ENCODE data around the gene AMH.
"Not testable (repeated sequence)": the region's sequence is repeated elsewhere in the genome, so short reads cannot be mapped to it uniquely, and the experiment has no call there.

AMH gene

DNA sequence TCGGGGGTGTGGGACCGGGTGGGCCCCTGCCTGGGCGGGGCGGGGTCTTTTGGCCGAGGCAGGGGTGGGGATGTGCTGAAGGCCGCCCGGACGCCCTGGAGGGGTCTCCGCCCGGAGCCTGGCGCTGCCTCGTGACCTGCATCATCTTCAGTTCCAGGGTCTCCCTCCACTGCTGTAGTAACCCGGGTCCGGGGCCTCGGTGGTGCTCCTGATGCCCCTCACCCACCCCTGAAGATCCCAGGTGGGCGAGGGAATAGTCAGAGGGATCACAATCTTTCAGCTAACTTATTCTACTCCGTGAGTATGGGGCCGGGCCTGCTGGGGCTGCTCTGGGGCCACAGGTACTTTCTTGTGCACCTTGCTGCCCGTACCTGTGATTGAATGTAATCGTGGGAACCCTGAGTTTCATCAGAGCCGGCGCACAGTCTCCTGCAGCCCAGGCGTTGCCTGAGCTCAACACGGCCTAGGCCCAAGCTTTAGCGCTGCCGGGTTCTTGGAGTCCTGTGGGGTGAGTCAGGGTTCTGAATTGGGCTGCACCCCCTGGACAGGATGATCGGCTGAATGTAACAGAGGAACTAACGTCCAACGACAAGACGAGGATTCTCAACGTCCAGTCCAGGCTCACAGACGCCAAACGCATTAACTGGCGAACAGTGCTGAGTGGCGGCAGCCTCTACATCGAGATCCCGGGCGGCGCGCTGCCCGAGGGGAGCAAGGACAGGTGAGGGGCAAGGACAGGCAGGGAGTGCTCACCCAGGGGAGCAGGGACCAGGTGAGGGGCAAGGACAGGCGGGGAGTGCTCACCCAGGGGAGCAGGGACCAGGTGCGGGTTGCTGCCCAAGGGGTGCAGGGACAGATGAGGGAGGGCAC is 22.3 kb downstream of the AMH start:
- no peak for DNase-seq

DNA sequence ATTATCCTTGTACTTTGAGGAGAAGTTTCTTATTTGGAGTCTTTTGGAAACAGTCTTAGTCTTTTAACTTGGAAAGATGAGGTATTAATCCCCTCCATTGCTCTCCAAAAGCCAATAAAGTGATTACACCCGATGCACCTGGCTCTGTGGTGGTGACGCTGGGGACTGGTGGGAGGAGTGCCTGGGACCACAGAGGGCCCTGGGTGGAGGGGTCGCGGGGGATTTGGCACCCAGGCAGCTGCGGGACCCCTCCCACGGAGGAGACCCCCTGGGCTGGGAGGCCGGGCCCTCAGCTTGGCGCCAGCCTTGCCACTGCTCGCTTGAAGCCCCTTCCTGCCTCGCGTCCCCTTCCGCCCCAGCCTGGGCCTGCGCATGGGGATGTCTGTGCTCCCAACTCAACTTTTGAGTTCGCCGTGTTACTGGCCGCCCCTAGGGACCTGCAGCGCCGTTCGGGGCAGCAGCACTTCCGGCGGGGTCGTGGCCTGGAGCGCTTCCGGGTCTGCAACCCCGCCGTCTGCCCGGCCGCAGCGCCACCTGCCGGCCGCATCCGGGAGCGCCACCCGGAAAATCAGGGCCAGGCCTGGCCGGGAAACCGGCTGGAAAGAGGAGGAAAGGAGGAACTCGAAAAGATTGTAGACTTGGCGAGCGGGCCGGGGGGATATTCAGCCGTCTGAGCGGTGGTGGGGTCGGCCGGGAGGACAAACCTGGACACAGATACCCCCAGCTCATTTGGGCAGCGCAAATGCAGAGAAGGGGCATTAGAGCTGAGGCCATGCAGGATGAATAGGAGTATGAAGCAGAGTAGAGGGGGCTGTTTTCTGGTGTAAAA is 24.4 kb downstream of the AMH start:
- DNase-seq, result no peak

DNA sequence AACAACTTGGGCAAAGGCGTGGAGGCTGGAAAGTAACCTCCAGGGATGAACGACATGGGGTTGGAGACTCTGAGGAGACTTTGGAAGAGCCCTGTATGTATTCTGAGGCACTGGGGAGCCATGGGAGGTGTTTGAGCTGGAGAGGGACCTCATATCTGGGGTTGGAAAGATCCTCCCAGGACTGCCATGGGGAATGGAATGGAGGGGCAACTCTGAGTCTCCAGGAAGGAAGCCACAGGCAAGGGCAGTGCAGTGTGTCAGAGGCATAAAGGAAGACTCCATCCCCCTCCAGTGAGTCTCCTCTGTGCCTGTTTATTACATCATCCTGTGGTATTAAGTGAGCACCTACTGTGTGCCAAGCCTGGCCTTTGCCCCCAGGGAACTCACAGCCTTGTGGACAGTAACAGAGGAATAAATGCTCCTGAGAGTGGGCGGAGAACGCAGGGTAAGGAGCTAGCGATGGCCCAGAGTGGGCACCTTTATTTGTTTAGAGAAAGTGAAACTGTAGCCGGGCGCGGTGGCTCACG is 25.1 kb downstream of the AMH start:
- DNase-seq, result no peak

DNA sequence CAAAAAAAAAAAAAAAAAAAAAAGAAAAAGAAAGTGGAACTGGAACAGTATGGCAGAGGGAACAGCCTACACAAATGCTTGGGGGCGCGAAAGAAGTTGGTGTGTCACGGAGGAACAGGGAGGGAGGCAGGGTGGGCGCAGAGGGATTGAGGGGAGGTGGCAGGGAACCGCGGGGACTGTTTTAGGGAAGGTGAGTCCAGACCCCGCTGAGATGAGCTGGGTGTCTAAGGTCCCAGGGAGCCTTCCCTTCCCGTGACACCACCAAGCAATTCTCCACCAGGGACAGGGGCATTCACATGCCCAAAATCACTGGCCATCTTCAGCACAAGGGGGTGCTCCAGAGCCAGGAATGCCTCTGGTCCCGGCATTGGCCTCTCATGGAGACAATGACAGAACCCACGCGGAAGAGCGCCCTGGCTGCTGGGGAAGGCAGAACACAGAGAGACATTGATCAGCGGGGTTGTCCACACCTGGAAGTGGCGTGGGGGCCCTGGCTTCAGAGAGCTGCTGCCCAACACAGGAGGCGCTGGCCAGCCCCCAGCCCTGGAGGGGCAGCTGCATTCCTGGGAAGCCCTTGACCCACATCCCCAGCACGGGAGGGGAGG is 25.9 kb downstream of the AMH start:
- peak; percentile 30 for DNase-seq

DNA sequence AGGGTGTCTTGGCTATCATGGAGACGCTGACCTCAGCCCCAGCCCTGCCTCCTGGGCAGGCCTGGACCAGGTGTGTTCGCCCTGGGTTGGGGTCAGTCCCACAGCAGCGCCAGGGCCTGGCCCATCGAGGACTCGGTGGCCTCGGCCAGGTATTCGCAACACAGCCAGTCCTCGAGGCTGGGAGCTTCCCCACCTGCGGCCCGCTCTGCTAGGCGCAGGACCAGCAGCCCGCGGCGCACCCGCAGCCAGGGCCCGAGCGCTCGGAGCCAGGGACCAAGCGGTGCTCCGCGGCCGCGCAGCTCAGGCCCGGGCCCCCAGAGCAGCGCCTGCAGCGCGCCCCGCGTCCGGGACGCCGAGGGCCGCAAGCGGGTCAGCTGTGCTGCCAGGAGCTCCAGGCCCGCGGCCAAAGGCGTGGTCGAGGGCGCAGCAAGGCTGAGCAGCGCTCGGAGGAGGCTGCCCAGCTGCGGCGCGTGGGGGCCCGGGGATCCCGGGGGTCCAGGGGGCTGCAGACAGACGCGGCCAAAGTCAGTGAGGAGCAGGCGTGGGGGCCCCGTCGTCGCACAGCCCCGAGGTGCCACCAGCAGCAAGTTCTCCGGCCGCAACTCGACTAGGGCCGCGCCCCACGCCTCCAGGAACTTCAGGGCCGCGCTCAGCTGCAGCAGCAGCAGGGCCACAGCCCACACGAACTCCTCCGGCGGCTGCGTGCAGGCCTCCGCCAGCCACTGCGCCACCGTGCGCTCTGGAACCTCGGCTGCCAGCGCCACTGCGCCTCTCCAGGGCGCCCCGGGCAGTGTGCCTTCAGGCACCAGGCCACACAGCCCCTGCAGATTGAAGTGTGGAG is 26.7 kb downstream of the AMH start:
- DNase-seq, result no peak

DNA sequence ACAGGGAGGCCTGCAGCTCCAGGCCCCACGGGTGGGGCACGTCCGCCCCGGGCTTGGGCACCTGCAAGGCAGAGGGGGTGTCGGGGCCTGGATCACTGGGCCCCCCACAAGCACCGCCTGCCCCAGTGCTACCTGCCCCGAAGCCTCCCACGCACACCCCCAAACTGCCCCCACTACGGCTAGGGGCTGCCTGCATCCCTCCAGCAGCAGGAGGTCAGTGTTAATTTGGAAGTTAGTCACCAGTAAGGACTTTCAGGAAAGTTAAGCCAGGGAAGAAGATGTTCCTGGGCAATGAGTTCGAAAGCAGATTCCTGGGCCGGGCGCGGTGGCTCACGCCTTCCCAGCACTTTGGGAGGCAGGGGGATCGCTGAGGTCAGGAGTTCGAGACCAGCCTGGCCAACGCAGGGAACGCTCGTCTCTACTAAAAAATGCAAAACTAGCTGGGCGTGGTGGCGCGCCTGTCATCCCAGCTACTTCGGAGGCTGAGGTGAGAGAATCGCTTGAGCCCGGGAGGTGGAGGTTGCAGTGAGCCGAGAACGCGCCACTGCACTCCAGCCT is 27.4 kb downstream of the AMH start:
- DNase-seq, result no peak

DNA sequence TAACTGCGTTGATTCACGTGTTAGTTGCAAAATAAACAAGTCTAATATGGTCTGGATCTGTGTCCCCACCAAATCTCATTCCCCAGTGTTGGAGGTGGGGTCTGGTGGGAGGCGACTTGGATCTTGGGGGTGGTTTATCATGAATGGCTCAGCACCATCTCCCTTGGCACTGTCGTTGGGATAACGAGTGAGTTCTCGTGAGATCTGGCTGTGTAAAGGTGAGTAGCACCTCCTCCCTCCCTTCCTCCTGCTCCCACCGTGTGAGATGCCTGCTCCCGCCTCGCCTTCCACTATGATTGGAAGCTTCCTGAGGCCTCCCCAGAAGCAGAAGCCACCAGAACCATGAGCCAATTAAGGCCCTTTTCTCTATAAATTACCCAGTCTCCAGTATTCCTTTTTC is 28.0 kb downstream of the AMH start:
- DNase-seq, result no peak

DNA sequence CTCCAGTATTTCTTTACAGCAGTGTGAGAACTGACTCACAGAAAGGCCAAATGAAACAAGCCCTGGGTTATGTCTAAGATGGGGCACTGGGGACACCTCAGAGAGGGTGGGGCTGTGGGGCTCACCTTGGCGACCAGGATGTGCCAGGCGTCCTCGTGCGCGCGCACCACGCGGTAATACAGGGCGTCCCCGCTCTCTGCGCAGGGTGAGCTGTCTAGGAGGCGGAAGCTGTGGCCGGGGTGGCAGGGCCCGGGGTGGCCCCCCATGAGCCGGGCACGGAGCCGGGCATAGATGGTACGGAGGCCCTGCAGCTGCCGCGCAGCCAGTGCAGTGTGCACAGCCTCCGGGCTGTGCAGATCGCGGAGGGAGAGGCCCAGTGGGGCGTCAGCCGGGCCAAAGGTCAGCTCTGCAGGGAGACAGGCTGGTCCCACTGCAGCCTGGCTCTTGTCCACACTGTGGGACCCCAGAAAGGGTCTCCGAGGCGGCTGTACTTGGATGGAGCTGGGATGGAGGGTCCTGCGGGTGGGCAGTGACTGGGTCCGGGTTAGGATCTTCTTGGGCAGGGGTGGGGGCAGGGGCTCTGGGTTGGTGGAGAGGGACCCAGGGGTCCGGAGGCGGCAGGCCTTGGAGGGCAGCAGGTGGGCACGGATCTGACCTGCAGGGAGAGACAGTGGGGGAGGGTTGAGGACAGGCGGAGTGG is 29.5 kb downstream of the AMH start:
- DNase-seq, result no peak

DNA sequence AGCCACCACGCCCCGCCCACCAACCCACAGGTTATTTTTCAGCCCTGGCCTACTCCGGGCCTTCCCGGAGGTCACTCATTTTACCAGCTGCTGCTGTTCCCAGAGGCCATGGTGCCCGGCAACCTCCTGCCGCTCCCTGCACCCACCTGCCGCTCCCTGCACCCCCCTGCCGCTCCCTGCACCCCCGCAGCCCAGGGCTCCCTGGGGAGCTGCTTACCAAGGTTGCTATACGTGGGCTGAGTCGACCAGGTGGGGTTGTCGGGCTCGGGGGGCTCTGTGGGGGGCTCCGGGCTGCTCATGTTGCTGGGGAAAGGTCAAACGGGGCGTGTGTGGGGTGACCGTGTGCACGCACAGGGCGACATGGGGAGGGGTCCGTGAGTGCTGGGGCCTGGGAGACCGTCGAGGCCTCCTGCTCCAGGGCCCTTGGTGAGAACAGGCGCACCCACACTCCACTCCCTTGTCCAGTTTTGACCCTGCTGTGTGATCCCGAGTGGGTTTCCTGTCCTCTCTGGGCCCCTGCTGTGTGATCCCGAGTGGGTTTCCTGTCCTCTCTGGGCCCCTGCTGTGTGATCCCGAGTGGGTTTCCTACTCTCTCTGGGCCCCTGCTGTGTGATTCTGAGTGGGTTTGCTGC is 31.6 kb downstream of the AMH start:
- DNase-seq, result no peak

DNA sequence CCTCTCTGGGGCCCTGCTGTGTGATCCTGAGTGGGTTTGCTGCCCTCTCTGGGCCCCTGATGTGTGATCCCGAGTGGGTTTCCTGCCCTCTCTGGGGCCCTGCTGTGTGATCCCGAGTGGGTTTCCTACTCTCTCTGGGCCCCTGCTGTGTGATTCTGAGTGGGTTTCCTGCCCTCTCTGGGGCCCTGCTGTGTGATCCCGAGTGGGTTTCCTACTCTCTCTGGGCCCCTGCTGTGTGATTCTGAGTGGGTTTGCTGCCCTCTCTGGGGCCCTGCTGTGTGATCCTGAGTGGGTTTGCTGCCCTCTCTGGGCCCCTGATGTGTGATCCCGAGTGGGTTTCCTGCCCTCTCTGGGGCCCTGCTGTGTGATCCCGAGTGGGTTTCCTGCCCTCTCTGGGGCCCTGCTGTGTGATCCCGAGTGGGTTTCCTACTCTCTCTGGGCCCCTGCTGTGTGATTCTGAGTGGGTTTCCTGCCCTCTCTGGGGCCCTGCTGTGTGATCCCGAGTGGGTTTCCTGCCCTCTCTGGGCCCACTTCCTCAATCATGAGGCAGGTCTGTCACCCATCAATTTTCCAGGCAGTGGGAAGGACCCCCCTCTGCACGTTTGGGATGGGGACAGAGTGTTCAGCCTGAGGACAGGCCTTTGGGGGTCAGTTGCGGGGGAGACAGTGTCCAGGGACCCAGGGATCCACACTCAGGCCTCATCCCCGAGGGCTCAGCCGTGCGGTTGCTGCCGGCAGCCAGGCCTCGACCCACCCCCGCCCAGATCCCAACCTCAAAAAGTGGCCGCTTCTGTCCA is 32.3 kb downstream of the AMH start:
- not testable (repeated sequence) for DNase-seq

DNA sequence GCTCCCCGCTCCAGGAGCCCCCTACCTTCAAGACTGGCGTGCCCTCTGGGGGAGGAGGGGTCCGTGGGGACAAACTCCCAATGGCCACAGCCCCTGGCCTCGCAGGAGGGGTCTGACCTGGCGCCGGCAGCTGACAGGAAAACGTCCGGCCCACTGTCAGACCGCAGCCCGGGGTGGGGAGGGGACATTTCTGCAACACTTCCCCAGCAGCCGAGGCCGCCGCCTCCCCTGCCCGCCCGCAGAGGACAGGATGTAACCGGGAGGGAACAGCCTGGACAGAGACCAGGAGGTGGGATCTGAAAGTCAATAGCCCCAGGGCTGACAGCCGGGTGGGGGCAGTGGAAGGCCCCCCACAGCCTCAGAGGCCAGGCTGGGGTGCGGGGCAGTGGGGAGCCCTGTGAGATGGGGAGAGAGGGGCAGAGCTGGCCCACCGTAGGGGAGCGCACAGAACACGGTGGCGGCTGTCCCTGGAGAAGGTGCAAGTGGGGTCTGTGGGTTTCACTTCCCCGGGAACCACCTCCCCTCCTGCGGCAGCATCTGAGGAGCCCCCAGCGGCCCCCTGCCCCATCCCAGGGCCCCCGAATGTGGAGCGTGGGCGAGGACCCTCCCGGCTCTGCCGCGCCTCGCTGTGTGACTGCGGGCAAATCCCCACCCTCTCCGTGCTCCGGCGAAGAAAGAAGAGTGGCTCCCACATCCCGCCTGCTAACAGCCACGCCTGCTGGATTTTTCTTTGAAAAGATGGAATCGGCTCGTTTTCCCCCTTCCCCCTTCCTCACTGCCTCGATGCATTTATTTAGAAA is 33.1 kb downstream of the AMH start, which contains the start of gene PEAK3:
Gene PEAK3, minus strand, starts transcription at position 114 of the 800 bp plus-strand sequence. CDS start 1,244 bp downstream, outside the sequence.
- no peak for DNase-seq

DNA sequence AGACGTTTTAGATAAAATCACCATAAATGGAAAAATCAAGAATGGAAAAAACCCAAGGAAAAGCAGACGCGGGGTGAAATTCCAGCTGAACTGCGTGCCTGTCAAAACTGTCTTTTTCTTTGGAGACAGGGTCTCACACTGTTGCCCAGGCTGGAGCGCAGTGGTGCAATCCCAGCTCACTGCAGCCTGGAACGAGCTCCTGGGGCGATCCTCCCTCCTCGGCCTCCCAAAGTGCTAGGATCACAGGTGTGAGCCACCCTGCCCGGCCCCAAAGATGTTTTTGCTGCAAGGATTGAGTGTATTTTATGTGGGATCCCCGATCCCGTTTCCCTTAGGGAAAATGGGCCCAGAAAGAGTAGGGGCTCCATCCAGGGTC is 33.7 kb downstream of the AMH start:
- no peak for DNase-seq

DNA sequence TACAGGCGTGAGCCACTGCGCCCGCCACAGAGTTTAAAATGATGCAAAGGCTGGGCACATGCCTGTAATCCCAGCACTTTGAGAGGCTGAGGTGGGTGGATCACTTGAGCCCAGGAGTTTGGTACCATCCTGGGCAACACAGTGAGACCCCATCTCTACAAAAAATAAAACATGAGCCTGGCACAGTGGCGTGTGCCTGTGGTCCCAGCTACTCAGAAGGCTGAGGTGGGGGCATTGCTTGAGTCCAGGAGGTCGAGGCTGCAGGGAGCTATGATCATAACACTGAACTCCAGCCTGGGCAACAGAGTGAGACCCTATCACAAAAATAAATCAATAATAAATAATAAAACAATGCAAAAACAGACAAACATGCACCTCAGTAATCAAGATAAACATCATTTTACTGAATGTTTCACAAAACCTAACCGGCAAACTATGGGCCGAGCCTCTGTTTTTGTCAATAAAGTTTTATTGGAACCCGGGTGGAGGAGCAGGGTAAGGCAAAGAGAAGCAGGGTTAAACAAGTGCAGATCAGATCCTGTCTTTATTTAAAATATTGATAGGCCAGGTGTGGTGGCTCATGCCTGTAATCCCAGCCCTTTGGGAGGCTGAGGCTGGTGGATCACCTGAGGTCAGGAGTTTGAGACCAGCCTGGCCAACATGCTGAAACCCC is 34.8 kb downstream of the AMH start:
- DNase-seq, result no peak

DNA sequence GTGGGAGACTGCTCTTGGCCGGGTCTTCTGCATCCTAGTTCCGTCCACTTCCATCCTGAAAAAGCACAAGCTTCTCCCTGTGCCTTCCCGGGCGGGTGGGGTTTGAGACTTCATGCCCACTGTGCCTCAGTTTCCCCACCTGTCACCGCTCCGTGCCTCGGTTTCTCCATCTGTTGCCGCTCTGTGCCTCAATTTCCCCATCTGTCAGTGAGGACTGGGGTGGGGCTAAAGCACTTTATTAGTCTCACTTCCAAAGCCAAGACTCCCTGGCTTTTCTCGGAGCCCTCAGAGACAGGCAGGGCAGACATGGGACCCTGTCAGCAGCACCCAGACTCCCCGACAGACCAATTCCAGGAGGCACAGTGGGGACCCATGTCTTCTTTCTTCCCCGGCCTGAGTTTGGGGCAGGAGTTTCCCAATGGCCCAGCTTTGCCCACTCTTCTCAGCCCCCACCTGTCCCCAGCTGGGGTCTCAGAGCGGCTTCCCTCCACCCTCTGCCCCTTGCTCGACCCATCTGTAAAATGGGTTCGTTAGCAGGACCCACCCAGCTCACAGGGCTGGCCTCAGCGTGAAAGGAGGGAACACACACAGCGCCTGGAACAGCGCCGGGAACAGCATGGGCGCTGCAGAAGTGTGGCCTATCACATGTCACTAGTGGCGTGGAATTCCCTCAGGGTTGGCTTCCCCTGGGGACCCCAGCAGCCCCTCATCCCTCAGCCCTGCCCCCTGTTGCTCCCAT is 37.4 kb downstream of the AMH start:
- DNase-seq, result no peak

DNA sequence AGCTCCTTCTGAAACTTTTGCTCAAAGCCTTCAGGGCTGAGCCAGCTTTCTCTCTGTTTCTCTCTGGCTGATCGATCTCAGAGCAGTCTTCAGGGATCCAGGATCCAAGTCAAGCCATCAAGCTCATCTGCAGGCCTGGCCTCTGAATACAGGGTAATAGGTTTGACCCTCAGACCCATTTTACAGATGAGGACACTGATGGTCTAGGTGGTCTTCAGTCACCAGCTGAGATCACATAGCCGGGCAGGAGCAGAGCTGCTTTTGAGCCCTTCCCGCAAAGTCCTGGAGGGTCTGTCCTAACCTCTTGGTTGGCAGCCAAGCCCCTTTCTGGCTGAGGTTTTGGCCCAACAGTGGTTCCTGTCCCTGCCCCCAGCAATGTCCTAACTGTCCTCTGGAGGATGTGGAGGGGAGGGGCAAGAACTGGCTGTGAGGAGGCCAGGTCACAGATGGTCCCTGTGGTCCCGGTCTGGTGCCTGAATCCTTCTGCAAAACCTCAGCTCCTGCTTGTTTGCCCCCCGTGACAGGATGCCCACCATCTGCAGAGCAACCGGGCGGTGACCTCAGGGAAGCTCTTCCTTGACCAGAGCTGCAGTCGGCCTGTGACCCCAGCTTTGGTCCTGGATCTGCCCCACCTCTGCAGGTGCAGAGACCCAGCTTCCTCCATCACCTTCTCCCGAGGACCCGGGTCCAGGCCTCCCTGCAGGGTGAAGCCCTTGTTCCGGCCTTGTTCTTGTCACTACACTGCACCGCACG is 38.6 kb downstream of the AMH start:
- DNase-seq, result no peak

DNA sequence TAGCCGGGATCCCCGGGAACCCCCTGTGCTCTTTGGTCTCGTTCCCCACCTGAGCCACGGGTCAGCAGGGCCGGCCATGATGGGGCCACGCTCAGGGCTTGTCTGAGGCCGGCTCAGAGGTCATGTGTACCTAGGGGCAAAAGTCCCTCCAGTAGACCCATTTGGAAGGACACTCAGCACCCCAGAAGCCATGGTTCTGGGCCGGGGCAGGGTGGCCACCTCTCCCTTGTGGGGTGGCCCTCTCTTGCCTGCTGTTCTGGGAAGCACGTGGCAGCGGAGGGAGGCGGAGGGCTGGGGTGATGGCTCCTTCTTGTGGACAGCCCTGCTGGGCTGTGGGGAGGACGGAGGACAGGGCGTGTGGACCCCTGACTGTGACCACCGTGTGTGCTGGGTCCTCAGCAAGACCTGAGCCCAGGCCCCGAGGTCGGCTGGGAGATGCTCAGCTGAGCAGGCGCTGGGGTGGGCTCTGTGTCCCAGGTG is 39.3 kb downstream of the AMH start:
- DNase-seq, result peak; percentile 59

Data from NCI-H1105 treated with DMSO at 0.1 percent for 48 hours (cell line).